Astrocyte of the hippocampus (primary cell): ENCODE measurements around the gene GTF2E1.
"Not testable (repeated sequence)": the region's sequence is repeated elsewhere in the genome, so short reads cannot be mapped to it uniquely, and the experiment has no call there.

Experiments used
- DNase-seq: peaks from one replicate; pipeline ENCODE4 v3.0.0; 2011; ENCODE audit warnings: low read depth, low spot score

GTF2E1 gene

DNA sequence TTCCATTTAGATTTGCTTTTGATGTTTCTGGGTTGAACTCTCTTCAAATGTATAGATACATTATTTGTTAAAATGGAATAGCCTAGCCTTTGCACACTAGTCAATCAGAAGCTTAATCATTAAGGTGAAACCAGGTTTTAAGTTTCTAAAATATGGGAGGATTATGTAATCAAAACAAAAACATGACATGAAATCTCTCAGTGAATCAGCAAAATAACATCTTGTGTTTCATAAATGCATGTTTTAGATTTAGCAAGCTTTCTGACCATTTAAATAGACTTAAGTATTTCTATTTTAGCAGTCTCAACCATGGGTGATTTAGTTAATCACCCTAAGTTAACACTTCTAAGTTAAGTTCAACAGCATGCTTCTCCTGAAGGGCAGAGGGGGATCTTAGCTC is 11.3 kb downstream of the GTF2E1 start:
- no peak for DNase-seq

GRCh38 chr3:120756061-120756460 is 13.5 kb downstream of the GTF2E1 start:
- peak; percentile 27 for DNase-seq

DNA sequence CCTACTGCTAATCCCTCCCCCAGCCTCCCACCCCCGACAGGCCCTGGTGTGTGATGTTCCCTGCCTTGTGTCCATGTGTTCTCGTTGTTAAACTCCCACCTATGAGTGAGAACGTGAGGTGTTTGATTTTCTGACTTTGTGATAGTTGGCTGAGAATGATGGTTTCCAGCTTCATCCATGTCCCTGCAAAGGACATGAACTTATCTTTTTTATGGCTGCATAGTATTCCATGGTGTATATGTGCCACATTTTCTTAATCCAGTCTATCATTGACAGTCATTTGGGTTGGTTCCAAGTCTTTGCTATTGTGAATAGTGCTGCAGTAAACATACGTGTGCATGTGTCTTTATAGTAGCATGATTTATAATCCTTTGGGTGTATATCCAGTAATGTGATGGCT is 16.0 kb downstream of the GTF2E1 start:
- DNase-seq: not testable (repeated sequence)

GRCh38 chr3:120762615-120763014 is 20.1 kb downstream of the GTF2E1 start:
- DNase-seq: no peak

- no peak for DNase-seq
These were observed 21.1 kb downstream of the GTF2E1 start for GRCh38 chr3:120763601-120764000.

- no peak for DNase-seq
These were observed 21.7 kb downstream of the GTF2E1 start for GRCh38 chr3:120764206-120764605.

DNA sequence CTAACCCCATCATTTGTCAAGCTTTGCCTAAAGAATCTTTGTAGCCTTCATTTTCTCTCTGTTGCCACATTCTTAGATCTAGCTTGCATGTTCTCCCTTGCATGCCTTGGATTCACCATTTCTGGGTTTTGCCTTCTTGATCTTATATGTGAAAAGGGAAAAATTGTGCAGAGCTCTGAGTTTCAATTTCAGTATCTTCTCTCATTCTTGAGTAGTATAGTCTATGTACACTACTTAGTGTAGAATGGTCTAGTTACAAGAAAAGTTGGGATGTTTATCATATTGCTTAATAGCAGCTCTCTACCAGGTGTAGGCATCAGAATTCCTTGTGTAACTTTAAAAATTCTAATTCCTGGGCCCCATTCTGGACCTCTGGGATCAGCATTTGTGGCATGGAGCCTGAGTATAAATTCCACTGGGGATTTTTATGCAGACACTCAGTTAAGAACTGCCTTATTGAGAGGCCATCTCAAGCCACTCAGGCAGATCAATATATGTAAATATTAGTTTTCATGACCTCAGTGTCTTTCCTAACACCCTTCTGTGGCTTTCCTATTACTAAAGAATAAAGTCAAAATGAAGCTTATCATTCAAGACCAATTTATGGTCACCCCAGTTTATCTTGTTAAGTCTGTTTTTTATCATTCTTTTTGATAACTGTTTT is 23.4 kb downstream of the GTF2E1 start:
- no peak for DNase-seq

GRCh38 chr3:120766576-120766975 is 24.0 kb downstream of the GTF2E1 start:
- no peak for DNase-seq

GRCh38 chr3:120767106-120767505 is 24.6 kb downstream of the GTF2E1 start:
- no peak for DNase-seq

GRCh38 chr3:120769436-120769835 is 26.9 kb downstream of the GTF2E1 start:
- DNase-seq: no peak

DNA sequence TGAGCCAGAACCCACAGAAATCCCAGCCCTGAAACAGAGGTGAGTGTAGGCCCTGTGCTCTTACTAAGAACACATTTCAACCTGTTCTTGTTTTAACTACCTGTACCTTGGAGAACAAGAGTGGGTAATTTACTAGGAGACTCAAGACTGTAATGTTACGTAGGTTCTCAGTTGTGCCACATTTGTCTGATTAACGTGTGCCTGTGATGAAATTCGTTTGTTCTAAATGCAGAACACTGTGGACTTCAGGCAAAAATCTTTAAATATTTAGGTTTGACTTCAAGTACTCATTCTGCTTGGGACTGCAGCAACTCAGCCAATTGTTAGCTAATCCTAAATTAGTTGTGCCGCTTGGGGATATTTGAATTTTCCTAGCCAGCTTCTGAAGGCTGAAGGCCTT is 28.3 kb downstream of the GTF2E1 start:
- no peak for DNase-seq

- peak; percentile 38 for DNase-seq
These were observed 29.5 kb downstream of the GTF2E1 start for GRCh38 chr3:120772081-120772480.

- peak; percentile 63 for DNase-seq
These were observed 31.4 kb downstream of the GTF2E1 start for GRCh38 chr3:120773932-120774331.

GRCh38 chr3:120775411-120775810 is 32.9 kb downstream of the GTF2E1 start:
- DNase-seq: no peak

GRCh38 chr3:120778776-120779175 is 36.2 kb downstream of the GTF2E1 start:
- no peak for DNase-seq

DNA sequence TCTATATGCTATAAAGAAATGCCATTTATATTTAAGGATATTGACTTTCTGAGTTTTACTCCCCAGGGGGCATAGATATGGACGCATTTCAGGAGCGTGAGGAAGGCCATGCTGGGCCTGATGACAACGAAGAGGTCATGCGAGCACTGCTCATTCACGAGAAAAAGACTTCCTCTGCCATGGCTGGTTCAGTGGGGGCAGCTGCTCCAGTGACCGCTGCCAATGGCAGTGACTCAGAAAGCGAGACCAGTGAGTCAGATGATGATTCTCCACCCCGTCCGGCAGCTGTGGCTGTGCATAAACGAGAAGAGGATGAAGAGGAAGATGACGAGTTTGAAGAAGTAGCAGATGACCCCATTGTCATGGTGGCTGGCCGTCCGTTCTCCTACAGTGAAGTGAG is 38.4 kb downstream of the GTF2E1 start:
- peak; percentile 91 for DNase-seq

- peak; percentile 60 for DNase-seq
These were observed 43.3 kb downstream of the GTF2E1 start for GRCh38 chr3:120785832-120786231.

GRCh38 chr3:120791010-120791409 is 48.5 kb downstream of the GTF2E1 start:
- no peak for DNase-seq

GRCh38 chr3:120791913-120792312 is 49.4 kb downstream of the GTF2E1 start:
- DNase-seq: peak; percentile 56

DNA sequence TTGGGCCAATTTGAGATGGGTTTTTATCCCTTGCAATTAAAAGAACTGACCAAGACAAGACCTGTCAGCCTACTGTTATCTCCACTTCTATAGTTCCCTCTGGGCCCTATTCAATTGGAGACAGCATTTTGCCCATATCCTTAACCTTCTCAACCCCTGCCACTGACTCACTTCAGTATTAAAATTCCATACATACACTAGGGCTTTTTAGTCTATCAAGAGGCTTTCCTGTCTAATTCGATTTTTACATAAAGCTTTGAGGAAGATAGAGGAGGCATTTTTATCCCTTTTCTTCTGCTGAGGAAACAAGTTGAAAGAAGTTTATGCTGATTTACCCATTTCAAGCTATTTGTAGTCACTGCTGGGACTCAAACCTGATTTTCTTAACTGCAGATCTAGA is 51.1 kb downstream of the GTF2E1 start:
- DNase-seq: no peak

- DNase-seq: peak; percentile 90
These were observed 52.6 kb downstream of the GTF2E1 start for GRCh38 chr3:120795017-120795648.

- DNase-seq: no peak
These were observed 53.4 kb downstream of the GTF2E1 start for GRCh38 chr3:120795959-120796358.

DNA sequence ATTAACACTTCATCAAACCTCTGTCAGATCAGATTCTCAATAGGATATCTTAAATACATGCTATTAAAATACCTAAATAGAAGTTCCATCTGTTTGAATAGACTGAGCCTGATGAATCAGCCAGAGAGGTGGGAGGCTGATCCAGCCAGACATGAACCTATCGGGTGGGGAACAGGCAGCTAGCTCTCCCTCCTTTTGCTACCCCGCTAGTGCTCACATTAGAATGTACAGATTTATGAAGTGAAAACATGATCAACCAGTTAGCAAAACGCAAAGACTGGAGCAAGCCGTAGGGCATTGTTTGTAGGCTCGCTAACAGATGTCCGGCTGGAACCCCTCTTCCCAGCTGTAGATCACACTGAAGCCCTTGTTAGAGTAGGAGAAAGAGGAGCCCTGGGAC is 54.4 kb downstream of the GTF2E1 start:
- no peak for DNase-seq

DNA sequence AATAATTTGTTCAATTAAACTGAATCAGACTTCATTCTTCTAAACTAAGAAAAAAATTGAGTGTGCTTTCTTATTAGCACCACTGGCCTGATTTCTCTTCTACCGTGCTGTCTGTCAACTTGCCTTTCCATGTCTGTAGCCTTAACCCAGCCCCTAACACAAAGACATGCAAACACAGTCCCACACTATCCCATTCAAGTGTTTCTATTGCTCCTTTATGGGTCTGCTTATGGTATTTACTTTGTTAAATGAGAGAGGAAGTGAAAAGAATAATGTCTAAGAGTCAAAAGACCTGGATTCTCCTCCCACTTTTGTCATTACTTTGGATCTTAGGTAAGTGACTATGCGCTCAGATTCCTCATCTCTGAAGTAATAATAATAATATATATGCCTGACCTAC is 55.3 kb downstream of the GTF2E1 start:
- no peak for DNase-seq
